ENCODE data around the gene ADARB1.

DNA sequence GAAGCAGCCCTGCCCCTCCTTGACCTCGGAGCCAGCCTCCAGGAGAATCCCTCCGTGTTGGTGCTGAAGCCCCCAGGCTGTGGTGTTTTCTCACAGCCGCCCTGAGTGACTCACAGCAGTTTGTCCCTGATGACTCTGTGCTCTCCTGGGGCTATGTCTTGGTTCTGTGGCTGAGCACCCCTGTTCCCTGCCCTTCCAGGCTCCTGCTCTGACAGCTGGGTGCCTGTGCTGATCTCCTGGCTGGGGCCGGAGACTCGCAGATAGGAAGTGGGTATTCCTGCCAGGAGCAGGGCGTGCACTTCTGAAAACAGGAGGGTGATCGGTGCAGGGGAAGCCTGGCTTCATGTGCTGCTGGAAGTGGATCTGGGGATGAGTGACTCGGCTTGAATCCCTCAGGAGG, 178.8 kb downstream of the ADARB1 start:
- TF ChIP-seq, protein P1, sequence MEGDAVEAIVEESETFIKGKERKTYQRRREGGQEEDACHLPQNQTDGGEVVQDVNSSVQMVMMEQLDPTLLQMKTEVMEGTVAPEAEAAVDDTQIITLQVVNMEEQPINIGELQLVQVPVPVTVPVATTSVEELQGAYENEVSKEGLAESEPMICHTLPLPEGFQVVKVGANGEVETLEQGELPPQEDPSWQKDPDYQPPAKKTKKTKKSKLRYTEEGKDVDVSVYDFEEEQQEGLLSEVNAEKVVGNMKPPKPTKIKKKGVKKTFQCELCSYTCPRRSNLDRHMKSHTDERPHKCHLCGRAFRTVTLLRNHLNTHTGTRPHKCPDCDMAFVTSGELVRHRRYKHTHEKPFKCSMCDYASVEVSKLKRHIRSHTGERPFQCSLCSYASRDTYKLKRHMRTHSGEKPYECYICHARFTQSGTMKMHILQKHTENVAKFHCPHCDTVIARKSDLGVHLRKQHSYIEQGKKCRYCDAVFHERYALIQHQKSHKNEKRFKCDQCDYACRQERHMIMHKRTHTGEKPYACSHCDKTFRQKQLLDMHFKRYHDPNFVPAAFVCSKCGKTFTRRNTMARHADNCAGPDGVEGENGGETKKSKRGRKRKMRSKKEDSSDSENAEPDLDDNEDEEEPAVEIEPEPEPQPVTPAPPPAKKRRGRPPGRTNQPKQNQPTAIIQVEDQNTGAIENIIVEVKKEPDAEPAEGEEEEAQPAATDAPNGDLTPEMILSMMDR (IDR thresholded peaks at IDR 0.05; ENCODE audit: borderline replicate concordance, extremely low read depth, low read length, poor library complexity, severe bottlenecking), result no peak
- TF ChIP-seq EZH2 (IDR thresholded peaks at IDR 0.05; ENCODE audit: borderline replicate concordance, low read depth, low read length, severe bottlenecking), result no peak
